Fibroblast of lung (primary cell): Measurements from ENCODE around the gene VPS11. TPM values are rescaled to one million over a fixed set of nuclear protein-coding genes. Genes with fewer than 3 reads are reported as not detected.

ENCODE experiments used
- DNase-seq, 2 donors: peaks; one replicate each; pipeline versions ENCODE4 v3.0.0 to v3.0.0-alpha.2; 2010; ENCODE audit warnings: low read depth in 2 of 2
- H2AFZ ChIP-seq: 2 replicates; pipeline ENCODE4 v1.5.1; 2012; ENCODE audit warnings: low read length, control low read depth, inconsistent platforms
- H3K27ac ChIP-seq: 2 replicates; pipeline ENCODE4 v1.5.1; 2011; ENCODE audit warnings: low read length, control low read depth; ENCODE audit not compliant: insufficient read depth
- H3K27me3 ChIP-seq: 2 replicates; pipeline ENCODE4 v1.5.1; 2011; ENCODE audit warnings: mild to moderate bottlenecking, low read length; ENCODE audit not compliant: control insufficient read depth, insufficient read depth
- H3K36me3 ChIP-seq: 2 replicates; pipeline ENCODE4 v1.5.1; 2011; ENCODE audit warnings: low read length; ENCODE audit not compliant: control insufficient read depth, insufficient read depth
- H3K4me1 ChIP-seq: 2 replicates; pipeline ENCODE4 v1.5.1; 2011; ENCODE audit warnings: low read length; ENCODE audit not compliant: control insufficient read depth, insufficient read depth; ENCODE audit errors: extremely low read depth
- H3K4me2 ChIP-seq: 2 replicates; pipeline ENCODE4 v1.5.1; 2011; ENCODE audit warnings: low read length, control low read depth; ENCODE audit not compliant: insufficient read depth; ENCODE audit errors: extremely low read depth
- H3K4me3 ChIP-seq, 4 experiments: fragments of 200-600 bp in 1 of 4; sonication (generic) in 1 of 4; replicated peaks in 1 of 4; 2 replicates each; pipeline ENCODE4 v1.5.1; 2011 to 2016; ENCODE audit warnings: low read length in 4 of 4, low read depth in 3 of 4, mild to moderate bottlenecking in 3 of 4, control low read depth in 2 of 4, inconsistent platforms in 1 of 4, mixed read lengths in 1 of 4; ENCODE audit not compliant: insufficient read depth in 1 of 4; ENCODE audit errors: control extremely low read depth in 1 of 4
- H3K79me2 ChIP-seq: 2 replicates; pipeline ENCODE4 v1.5.1; 2012; ENCODE audit warnings: mild to moderate bottlenecking, low read length, inconsistent platforms; ENCODE audit not compliant: control insufficient read depth, insufficient read depth
- H3K9ac ChIP-seq: 2 replicates; pipeline ENCODE4 v1.5.1; 2011; ENCODE audit warnings: mild to moderate bottlenecking, low read length, control low read depth; ENCODE audit not compliant: insufficient read depth
- H3K9me3 ChIP-seq: 2 replicates; pipeline ENCODE4 v1.5.1; 2012; ENCODE audit warnings: low read depth, low read length; ENCODE audit not compliant: control insufficient read depth, insufficient read depth
- H4K20me1 ChIP-seq: 2 replicates; pipeline ENCODE4 v1.5.1; 2011; ENCODE audit warnings: low read length; ENCODE audit not compliant: control insufficient read depth, insufficient read depth; ENCODE audit errors: extremely low read depth
- CTCF ChIP-seq, 2 donors: IDR thresholded peaks in 1 of 2; conservative IDR thresholded peaks in 1 of 2; 1 replicate in 1 of 2; 2 replicates in 1 of 2; pipeline ENCODE4 v1.5.1; 2011 to 2012; ENCODE audit warnings: low read length in 2 of 2, control low read depth in 1 of 2, inconsistent platforms in 1 of 2, low read depth in 1 of 2, mild to moderate bottlenecking in 1 of 2
- EZH2 ChIP-seq: IDR thresholded peaks from 2 replicates; pipeline ENCODE4 v1.5.1; 2012; ENCODE audit warnings: low read length, control low read depth, mild to moderate bottlenecking; ENCODE audit errors: missing control alignments
- polyA plus RNA-seq, 2 donors: library from polyadenylated mRNA; depleted of rRNA in 1 of 2; stranded (reverse) in 1 of 2; unstranded in 1 of 2; fragments of >200 nt; gene quantifications; 2 replicates each; pipeline ENCODE4 v1.2.1, GENCODE V29; 2011 to 2012; ENCODE audit warnings: missing spikeins in 1 of 2
- total RNA-seq: library from RNA; depleted of rRNA; stranded (reverse); fragments of >200 nt; gene quantifications from 2 replicates; pipeline ENCODE4 v1.2.1, GENCODE V29; 2014

VPS11 gene
- total and polyA plus RNA-seq, 2 donors (not counting 1 experiment from before 2014, with no cell fraction given) = 9.1 to 34.3 TPM

GRCh38 chr11:119099711-119100110 lies 32.1 kb downstream of the VPS11 start:
- no peak overlapping the region for H3K27ac ChIP-seq
- TF ChIP-seq CTCF (conservative IDR thresholded peaks at IDR 0.05 in 1 of 2, IDR thresholded peaks at IDR 0.05 in 1 of 2; ENCODE audit: low read depth in 1 of 2, low read length in 2 of 2) (no peak), EZH2 (no peak)
- H3K79me2 ChIP-seq = peaks cover 24% of the 10 kb centered on the region
- no peak for DNase-seq
- H3K9me3 ChIP-seq = no peaks in the 10 kb centered on the region
- H3K27me3 ChIP-seq = no peaks in the 10 kb centered on the region
- no peaks in the 10 kb centered on the region for H4K20me1 ChIP-seq
- no peak overlapping the region for H3K9ac ChIP-seq
- peak overlapping the region; percentile 44 for H3K4me2 ChIP-seq
- H3K4me3 ChIP-seq = no peak overlapping the region
- peaks cover 10% of the 10 kb centered on the region for H3K4me1 ChIP-seq
- peaks cover 9% of the 10 kb centered on the region for H3K36me3 ChIP-seq
- H2AFZ ChIP-seq = no peak overlapping the region

- Histone ChIP-seq H4K20me1 (no peaks in the 10 kb centered on the region), H3K4me2 (peak overlapping the region; percentile 99), H3K4me3 (peak overlapping the region; percentile 71 to 90 (median 86)), H3K27ac (peak overlapping the region; percentile 96), H3K27me3 (no peaks in the 10 kb centered on the region), H3K4me1 (peaks cover 10% of the 10 kb centered on the region), H3K36me3 (peaks cover 9% of the 10 kb centered on the region), H2AFZ (peak overlapping the region; percentile 21), H3K9ac (peak overlapping the region; percentile 79), H3K9me3 (no peaks in the 10 kb centered on the region), H3K79me2 (peaks cover 18% of the 10 kb centered on the region)
- TF ChIP-seq EZH2 (no peak), CTCF (conservative IDR thresholded peaks at IDR 0.05 in 1 of 2, IDR thresholded peaks at IDR 0.05 in 1 of 2; ENCODE audit: low read depth in 1 of 2, low read length in 2 of 2) (peak; percentile 49 to 52)
- DNase-seq = peak; percentile 46 to 60
Observed at GRCh38 chr11:119100246-119100970, 32.8 kb downstream of the VPS11 start.

- TF ChIP-seq EZH2 (no peak), CTCF (conservative IDR thresholded peaks at IDR 0.05 in 1 of 2, IDR thresholded peaks at IDR 0.05 in 1 of 2; ENCODE audit: low read depth in 1 of 2, low read length in 2 of 2) (no peak)
Observed at GRCh38 chr11:119100994-119101758, 33.6 kb downstream of the VPS11 start.

More at GRCh38 chr11:119100994-119101758, 33.6 kb downstream of the VPS11 start:
- no peaks in the 10 kb centered on the region for H3K9me3 ChIP-seq
- peak overlapping the region; percentile 99 for H3K4me2 ChIP-seq
- no peaks in the 10 kb centered on the region for H3K27me3 ChIP-seq
- H3K4me1 ChIP-seq = peaks cover 10% of the 10 kb centered on the region
- peaks cover 9% of the 10 kb centered on the region for H3K36me3 ChIP-seq
- no peaks in the 10 kb centered on the region for H4K20me1 ChIP-seq
- peak overlapping the region; percentile 79 for H3K9ac ChIP-seq
- DNase-seq = no peak
- peak overlapping the region; percentile 96 for H3K27ac ChIP-seq
- peak overlapping the region; percentile 77 for H2AFZ ChIP-seq
- peaks cover 18% of the 10 kb centered on the region for H3K79me2 ChIP-seq
- peak overlapping the region; percentile 71 to 90 (median 86) for H3K4me3 ChIP-seq
